ENCODE data around the gene WWOX.

DNA sequence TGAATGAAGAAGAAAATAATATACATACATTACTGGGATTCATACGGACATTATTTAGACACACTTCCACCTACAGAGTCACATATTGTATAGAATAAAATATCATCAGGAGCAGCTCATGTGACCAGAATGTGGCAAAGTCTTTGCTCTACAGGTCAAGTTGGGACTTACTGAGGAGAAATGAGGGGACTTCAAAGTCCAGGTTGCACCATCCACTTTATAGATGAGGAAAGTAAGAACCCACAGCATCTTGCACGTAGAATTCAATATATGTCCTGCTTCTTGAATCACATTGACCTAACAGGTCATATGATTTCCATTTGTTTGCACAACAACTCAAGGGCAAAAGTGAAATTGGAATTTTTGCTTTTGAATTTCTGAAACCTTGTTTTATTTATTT, 524.3 kb downstream of the WWOX start:
- TF ChIP-seq, protein P1, sequence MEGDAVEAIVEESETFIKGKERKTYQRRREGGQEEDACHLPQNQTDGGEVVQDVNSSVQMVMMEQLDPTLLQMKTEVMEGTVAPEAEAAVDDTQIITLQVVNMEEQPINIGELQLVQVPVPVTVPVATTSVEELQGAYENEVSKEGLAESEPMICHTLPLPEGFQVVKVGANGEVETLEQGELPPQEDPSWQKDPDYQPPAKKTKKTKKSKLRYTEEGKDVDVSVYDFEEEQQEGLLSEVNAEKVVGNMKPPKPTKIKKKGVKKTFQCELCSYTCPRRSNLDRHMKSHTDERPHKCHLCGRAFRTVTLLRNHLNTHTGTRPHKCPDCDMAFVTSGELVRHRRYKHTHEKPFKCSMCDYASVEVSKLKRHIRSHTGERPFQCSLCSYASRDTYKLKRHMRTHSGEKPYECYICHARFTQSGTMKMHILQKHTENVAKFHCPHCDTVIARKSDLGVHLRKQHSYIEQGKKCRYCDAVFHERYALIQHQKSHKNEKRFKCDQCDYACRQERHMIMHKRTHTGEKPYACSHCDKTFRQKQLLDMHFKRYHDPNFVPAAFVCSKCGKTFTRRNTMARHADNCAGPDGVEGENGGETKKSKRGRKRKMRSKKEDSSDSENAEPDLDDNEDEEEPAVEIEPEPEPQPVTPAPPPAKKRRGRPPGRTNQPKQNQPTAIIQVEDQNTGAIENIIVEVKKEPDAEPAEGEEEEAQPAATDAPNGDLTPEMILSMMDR (IDR thresholded peaks at IDR 0.05; ENCODE audit: poor library complexity, severe bottlenecking), result no peak
- no peak for TF ChIP-seq POLR2AphosphoS5 (IDR thresholded peaks at IDR 0.05)
- no peak for TF ChIP-seq RAD21 (conservative IDR thresholded peaks at IDR 0.05)
- no peak for TF ChIP-seq SMC3 (conservative IDR thresholded peaks at IDR 0.05; ENCODE audit: poor library complexity)
- no peak for TF ChIP-seq EP300 (conservative IDR thresholded peaks at IDR 0.05; ENCODE audit: poor library complexity, severe bottlenecking)

All from neural cell (in vitro differentiated cells).